GM19328 (cell line): ENCODE data around the gene PLEKHD1.
"Not testable (repeated sequence)": the region's sequence is repeated elsewhere in the genome, so short reads cannot be mapped to it uniquely, and the experiment has no call there.

ENCODE experiments used
- ATAC-seq: cut with Tn5 transposase; IDR thresholded peaks from one replicate; pipeline ENCODE4 v1.9.1; 2021; ENCODE audit warnings: mild to moderate bottlenecking, moderate library complexity; ENCODE audit not compliant: unreplicated experiment

Gene PLEKHD1

DNA sequence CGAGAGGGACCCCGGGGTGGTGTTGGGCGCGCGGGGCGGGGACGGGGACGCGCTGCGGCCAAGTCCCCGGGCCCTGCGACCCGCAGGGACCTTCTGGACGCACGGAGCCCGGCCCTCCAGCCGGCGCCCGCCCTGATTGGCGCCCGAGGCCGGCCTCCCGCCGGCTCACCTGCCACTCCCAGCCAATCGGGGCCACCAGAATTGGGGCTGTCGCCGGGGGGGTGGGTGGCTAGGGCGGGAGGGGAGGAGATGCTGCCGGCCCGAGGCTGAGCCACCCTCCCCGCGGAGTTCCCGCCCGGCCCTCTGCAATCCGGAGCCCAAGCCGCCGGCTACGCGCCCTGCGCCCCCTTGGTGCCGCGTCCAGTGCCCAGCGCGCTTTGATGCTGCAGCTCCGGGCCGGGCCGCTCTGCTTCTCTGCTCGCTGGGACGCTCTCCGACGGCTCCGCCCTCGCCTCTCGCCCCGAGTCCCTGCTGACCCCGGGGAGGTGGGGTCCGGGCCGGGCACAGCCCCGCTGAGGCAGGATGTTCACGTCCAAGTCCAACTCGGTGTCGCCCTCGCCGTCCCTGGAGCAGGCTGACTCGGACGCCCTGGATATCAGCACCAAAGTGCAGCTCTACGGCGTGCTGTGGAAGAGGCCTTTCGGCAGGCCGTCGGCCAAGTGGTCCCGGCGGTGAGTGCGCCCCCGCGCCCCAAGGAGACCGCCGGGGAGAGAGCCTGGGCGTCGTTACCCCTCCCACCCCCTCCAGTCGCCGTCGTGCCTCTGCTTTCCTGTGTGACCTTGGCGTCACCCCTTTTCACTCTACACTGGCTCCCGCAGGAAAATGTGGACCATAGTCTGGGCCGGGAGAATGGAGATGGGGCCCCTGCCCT, at the start of gene PLEKHD1:
Gene PLEKHD1 (plus strand): TSS at position 285 of the 871 bp plus-strand sequence. CDS start 238 bp downstream, at position 523.
- ATAC-seq, result no peak

DNA sequence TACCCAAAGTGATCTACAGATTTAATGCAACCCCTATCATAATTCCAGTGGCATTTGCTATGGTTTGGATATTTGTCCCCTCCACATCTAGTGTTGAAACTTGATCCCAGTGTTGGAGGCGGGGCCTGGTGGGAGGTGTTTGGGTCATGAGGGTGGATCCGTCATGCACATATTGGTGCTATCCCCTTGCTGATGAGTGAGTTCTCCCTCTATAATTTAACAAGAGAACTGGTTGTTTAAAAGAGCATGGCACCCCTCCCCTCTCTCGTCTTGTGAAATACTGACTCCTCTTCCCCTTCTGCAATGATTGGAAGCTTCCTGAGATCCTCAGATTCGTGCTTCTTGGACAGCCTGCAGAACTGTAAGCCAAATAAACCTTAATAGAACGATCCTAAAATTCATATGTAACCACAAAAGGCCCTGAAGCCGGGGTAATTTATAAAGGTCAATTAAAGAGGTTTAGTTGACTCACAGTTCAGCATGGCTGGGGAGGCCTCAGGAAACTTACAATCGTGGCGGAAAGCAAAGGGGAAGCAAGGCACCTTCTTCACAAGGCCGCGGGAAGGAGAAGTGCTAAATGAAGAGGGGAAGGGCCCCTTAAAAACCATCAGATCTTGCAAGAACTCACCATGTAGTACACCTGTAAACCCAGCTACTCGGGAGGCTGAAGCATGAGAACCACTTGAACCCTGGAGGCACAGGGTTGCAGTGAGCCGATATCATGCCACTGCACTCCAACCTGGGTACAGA, 44.8 kb upstream of the PLEKHD1 start:
- no peak for ATAC-seq

DNA sequence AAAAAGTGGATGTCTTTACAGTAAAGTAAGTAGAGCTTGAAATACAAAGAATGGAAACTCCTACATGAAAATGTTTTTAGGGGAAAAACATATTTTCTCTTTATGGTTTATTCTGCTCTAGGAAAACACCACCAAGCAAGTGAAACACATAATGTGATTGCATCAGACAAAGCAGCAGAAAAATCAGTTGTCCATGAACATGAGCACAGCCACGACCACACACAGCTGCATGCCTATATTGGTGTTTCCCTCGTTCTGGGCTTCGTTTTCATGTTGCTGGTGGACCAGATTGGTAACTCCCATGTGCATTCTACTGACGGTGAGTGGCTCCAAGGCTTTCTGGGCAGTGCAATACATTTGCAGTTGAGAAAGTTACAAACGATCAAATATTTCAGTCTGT, 42.6 kb upstream of the PLEKHD1 start:
- no peak for ATAC-seq

DNA sequence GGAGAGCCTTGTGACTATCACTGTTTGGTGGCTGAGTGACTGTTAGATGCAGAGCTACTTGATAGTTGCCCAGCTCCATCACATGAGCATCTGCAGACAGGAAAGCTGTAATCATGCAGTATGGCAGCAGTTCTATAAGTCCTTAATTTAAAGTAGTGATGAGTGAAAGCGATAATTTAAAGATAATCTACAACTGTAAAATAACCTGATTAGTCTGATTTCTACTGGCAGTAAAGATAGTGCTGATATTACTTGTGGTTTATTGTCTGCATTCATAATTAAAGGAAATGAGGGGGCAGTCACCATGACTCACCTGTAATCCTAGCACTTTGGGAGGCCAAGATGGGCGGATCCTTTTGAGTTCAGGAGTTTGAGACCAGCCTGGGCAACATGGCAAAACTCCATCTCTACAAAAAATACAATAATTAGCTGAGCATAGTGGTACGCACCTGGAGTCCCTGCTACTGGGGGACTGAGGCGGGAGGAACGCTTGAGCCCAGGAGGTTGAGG, 41.2 kb upstream of the PLEKHD1 start:
- ATAC-seq, result no peak

DNA sequence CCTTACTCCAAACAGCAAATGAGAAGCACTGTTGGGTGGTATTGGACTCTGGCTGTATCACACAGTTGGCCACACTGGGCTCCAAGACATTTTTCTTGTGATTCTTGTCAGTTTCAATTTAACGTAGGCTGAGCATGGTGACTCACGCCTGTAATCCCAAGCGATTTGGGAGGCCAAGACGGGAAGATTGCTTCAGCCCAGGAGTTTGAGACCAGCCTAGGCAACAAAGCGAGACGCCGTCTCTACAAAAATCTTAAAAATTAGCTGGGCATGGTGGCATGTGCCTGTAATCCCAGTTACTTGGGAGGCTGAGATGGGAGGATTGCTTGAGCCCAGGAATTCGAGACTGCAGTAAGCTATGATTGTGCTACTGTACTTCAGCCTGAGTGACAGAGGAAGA, 35.3 kb upstream of the PLEKHD1 start:
- ATAC-seq, result no peak

DNA sequence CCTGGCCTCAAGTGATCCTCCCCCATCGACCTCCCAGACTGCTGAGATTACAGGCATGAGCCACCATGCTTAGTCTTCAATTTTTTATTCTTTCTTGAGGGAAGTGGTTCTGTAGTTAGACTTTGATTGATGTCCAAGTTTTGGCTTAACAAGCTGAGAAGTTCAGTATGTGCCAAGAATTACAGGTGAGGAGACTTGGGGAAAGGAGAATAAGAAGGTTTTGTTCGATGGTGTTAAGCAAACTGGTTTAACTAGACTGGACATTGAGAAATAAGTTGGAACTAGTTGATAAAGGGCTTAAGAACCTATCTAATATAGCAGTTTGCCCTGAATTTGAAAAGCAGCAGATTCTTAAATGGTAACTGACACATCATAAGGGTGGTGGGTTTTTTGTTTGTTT, 32.6 kb upstream of the PLEKHD1 start:
- no peak for ATAC-seq

DNA sequence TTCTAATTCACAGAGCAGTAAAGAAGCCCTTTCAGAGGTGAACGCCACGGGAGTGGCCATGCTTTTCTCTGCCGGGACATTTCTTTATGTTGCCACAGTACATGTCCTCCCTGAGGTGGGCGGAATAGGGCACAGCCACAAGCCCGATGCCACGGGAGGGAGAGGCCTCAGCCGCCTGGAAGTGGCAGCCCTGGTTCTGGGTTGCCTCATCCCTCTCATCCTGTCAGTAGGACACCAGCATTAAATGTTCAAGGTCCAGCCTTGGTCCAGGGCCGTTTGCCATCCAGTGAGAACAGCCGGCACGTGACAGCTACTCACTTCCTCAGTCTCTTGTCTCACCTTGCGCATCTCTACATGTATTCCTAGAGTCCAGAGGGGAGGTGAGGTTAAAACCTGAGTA, 26.2 kb upstream of the PLEKHD1 start:
- no peak for ATAC-seq

DNA sequence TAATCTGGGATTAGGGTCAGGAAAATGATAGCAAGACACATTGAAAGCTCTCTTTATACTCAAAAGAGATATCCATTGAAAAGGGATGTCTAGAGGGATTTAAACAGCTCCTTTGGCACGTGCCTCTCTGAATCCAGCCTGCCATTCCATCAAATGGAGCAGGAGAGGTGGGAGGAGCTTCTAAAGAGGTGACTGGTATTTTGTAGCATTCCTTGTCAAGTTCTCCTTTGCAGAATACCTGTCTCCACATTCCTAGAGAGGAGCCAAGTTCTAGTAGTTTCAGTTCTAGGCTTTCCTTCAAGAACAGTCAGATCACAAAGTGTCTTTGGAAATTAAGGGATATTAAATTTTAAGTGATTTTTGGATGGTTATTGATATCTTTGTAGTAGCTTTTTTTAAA, 25.4 kb upstream of the PLEKHD1 start:
- ATAC-seq, result no peak

DNA sequence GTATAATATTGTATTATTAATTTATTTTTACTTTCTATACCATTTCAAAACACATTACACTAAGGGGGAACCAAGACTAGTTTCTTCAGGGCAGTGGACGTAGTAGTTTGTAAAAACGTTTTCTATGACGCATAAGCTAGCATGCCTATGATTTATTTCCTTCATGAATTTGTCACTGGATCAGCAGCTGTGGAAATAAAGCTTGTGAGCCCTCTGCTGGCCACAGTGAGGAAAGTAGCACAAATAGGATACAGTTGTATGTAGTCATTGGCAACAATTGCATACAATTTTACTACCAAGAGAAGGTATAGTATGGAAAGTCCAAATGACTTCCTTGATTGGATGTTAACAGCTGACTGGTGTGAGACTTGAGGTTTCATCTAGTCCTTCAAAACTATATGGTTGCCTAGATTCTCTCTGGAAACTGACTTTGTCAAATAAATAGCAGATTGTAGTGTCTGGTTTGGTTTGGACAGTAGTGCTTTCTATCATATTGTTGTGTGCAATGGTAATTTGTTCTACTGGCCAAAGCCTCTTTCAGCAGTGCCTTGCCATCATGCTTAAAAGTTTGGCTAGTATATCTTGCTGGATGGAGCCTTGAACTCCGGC, 24.3 kb upstream of the PLEKHD1 start:
- ATAC-seq, result peak; percentile 45

DNA sequence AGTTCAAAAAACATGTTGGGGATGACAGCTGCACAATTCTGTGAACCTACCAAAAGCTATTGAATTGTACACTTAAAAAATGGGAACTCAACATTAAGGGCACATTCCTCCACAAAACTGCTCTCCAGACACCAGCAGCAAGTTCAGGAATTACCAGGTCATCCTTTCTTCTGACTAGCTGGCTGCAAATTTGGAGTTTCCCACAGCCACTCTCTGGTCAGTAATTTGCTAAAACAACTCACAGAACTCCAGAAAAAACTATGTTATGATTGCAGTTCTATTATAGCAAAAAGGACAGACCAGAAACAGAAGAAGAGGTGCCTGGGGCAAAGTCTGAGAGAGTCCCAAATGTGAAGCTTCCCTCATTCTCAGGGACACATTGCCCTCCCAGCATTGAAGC, 20.1 kb upstream of the PLEKHD1 start:
- ATAC-seq, result no peak

DNA sequence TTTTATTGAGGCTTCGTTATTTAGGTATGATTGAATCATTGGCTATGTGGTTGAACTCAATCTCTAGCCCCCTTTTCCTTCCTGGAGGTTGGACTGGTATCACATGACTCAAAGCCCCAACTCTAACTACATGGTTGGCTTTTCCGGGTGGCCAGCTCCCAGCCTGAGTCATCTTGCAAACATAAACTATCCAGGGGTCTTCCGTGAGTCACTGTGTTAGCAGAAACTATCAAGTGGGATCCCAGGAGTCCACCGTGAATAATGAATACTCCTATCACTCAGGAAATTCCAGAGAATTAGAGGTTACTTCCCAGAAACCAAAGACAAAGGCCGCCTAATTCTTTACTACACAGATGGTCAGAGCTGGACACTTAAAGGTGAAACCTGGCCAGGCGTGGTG, 19.7 kb upstream of the PLEKHD1 start:
- no peak for ATAC-seq

DNA sequence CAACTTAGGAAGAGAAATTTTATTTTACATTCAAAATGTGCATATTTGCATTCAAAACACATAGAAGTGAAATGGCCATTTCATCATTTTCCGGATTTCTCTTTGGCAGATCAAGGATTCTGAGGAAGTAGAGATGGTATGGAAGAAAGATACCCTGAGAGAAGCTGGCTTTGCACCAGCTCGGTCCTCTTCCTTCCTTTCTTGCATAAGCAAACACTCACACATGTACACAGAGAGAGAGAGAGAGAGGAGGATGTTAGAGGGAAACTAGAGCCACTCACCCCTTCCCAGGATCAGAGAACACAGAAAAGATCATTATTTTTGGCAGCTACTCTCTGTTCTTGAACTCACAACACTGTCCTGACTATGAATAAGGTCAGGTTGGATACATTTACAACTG, 15.6 kb upstream of the PLEKHD1 start:
- ATAC-seq, result no peak

DNA sequence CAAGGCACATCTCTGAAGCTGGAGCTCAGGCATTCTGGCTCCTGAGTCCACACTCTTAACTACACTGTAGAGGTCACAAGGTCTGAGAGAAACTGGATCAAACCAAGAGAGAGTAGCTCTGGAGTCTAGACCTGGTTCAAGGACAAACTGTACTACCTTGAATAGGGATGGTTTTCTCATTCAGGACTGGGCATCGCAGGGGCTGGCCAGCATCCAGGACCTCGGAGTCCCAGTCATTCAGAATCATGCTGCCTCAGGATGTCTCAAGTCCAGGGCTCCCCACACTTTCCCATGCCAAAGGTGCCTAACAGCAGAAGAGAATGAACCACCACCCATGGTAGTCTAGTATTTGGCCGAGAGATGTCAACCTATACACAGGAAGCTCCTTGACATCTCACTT, 13.1 kb upstream of the PLEKHD1 start:
- ATAC-seq, result no peak

DNA sequence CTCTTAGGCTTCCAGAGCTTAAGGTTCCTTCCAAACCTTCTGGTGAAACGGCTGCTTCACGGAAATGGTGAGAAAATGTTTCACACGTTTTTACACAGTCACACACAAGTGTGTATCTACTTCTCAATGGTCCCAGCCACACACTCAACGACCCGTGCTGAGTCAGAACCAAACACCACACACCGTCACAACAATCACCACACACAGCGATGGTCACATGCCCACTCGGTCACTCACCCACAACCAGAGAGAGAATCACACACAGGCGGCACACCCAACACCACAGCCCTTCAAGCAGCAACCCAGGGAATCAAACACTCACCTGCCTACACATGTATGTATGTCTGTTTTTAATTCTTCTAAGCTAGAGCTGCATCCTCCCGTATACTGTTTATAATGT, 12.6 kb upstream of the PLEKHD1 start:
- no peak for ATAC-seq

DNA sequence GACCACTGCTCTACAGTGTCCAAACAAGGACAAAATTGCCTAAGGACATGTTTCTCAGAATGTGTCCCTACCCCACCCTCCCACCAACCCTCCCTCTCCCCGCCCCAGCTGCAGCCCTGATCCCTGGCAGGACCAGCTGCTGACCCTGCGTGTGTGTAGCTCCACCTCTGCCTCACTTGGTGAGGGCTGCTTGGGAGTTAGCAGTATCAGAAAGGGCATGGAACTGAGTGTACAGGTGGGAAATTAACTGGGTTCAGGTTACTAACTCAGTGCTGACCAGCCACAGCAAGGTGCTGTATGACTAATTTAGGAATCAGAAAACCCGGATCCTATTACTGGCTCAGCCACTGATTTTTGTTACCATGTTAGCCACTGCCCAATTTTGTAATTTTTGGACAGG, 11.3 kb upstream of the PLEKHD1 start:
- ATAC-seq, result no peak

DNA sequence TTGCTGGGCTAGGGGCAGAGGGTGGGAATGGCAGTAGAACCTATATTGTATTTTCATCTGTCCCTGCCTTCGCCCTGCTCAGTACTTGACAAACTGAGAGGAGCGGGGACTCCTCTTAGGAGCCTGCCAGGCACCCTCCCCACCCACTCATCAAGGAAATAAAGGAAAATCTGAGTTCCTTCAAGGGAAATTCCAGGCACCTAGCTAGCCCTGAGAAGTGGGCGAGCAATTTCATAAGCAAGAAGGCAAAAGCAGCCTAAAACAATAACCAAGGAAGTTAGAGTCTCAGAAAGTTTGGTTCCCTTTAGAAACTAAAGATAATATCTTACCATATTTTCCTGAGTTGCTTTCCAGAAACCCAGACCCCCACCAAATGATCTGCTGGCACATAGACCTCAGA, 10.6 kb upstream of the PLEKHD1 start:
- no peak for ATAC-seq

DNA sequence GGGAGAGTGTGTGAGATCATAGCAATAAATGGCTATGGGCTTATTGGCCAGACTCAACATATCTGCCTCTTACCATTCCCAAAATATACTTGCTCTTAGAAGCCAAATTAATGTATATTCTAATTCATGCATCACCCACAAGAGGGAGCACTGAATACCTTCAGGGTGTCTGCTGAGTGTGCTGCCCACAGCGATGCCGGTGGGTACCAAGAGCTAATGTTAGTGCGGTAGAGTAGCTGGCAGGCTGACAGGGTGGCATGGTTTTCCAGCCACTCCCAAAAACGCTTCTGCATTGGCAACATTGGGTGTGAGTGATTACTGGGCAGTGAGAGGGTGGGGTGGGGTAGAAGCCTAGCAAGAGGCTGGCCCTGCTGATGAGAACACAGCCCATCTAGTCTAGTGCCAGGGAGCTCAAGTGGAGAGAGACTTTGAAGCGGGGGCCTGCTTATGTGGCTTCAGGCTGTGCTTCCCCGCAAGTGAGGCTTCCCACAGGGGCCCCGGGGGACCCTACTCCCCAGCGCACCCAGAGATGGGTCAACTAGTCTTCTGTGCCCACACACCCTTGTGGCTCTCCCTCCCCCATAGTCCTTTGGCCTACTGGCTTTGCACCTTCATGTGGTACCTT, 9.2 kb upstream of the PLEKHD1 start:
- ATAC-seq, result no peak

DNA sequence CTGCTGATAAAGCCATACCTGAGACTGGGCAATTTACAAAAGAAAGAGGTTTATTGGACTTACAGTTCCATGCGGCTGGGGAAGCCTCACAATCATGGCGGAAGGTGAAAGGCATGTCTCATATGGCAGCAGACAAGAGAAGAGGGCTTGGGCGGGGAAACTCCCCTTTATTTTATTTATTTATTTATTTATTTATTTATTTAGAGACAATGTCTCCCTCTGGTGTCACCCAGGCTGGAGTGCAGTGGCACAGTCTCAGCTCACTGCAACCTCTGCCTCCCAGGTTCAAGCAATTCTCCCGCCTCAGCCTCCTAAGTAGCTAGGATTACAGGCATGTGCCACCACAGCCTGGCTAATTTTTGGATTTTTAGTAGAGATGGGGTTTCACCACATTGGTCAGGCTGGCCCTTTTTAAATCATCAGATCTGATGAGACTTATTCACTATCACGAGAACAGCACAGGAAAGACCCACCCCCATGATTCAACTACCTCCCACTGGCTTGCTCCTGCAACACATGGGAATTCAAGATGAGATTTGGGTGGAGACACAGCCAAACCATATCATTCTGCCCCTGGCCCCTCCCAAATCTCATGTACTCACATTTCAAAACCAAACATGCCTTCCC, 7.6 kb upstream of the PLEKHD1 start:
- ATAC-seq, result not testable (repeated sequence)

DNA sequence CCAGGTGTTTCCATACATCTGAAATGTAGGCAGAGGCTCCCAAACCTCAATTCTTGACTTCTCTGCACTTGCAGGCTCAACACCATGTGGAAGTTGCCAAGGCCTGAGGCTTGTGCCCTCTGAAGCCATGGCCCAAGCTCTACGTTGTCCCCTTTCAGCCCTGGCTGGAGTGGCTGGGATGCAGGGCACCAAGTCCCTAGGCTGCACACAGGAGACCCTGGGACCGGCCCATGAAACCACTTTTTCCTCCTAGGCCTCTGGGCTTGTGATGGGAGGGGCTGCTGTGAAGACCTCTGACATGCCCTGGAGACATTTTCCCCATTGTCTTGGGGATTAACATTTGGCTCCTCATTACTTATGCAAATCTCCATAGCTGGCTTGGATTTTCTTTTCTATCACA, 6.5 kb upstream of the PLEKHD1 start:
- ATAC-seq, result not testable (repeated sequence)

DNA sequence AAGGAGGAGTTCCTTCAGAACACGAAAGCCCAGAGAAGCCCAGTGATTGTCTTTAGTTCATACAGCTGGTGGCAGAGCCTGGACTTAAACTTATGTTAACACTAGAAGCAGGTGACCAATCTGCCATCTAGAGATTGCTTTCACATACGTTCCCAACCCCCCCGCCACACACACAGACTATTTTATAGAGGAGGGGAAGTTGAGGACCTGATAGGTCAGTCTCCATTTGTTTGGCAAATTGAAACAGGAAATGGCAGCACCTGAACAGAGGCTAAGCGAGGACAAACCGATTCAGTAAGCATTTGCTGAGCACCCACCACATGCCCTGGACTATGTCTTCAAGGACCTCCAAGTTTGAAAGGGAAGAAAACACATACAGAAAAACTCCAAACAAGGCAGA, 4.8 kb upstream of the PLEKHD1 start:
- no peak for ATAC-seq

DNA sequence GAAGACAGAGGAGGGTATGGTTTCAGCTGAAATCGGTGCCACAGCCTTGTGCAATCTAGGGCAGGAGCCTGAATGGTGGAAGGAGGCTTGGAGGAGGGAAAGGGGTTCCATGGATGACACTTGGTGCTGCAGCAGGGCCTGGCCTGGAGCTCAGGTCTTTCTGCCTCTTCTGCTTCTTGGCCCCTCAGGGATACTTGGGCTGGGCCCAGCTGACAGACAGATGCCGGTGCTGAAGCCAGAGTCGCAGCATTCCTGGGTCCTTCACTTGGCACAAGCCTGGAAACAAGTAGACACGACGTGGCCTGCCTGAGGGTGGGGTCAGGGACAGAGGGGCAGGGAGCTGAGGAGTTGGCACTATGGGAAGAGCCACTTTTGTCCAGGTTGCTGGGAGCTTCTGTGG, 4.4 kb upstream of the PLEKHD1 start:
- ATAC-seq, result no peak
